GM21737 (cell line): Measurements from ENCODE around the gene UPK3BL2.
A peak's percentile ranks its signal among the peaks of the same experiment; 100 is the strongest.
"Not testable (repeated sequence)": the region's sequence is repeated elsewhere in the genome, so short reads cannot be mapped to it uniquely, and the experiment has no call there.

Source experiments
- ATAC-seq: cut with Tn5 transposase; IDR thresholded peaks from one replicate; pipeline ENCODE4 v1.9.1; 2021; ENCODE audit warnings: mild to moderate bottlenecking, moderate library complexity; ENCODE audit not compliant: unreplicated experiment

Gene UPK3BL2

GRCh38 chr7:102494473-102495149, 48.9 kb downstream of the UPK3BL2 start:
- ATAC-seq: peak; percentile 59

- not testable (repeated sequence) for ATAC-seq
Measured at GRCh38 chr7:102494026-102494425, 49.5 kb downstream of the UPK3BL2 start.

GRCh38 chr7:102493220-102493935, 50.1 kb downstream of the UPK3BL2 start:
- ATAC-seq: peak; percentile 30

GRCh38 chr7:102490529-102491075, 52.9 kb downstream of the UPK3BL2 start:
- not testable (repeated sequence) for ATAC-seq
